Fibroblast of the conjunctiva (primary cell): ENCODE data around the gene PHACTR2.
"Not testable (repeated sequence)": the region's sequence is repeated elsewhere in the genome, so short reads cannot be mapped to it uniquely, and the experiment has no call there.

Experiments
- DNase-seq: peaks from one replicate; pipeline ENCODE4 v3.0.0-alpha.2; 2010; ENCODE audit warnings: low read depth

The PHACTR2 gene

GRCh38 chr6:143698759-143699429 lies 21.1 kb downstream of the PHACTR2 start:
- DNase-seq = no peak

GRCh38 chr6:143699430-143699825 lies 21.7 kb downstream of the PHACTR2 start:
- no peak for DNase-seq

GRCh38 chr6:143700684-143701348 lies 23.1 kb downstream of the PHACTR2 start:
- peak; percentile 53 for DNase-seq

- peak; percentile 40 for DNase-seq
These were observed 23.8 kb downstream of the PHACTR2 start for GRCh38 chr6:143701349-143702234.

- DNase-seq = no peak
These were observed 27.8 kb downstream of the PHACTR2 start for GRCh38 chr6:143705569-143705968.

- DNase-seq = no peak
These were observed 29.9 kb downstream of the PHACTR2 start for GRCh38 chr6:143707697-143708096.

GRCh38 chr6:143708889-143709288 lies 31.1 kb downstream of the PHACTR2 start:
- DNase-seq = no peak

- no peak for DNase-seq
These were observed 33.9 kb downstream of the PHACTR2 start for GRCh38 chr6:143711714-143712113.

GRCh38 chr6:143718472-143718871 lies 40.7 kb downstream of the PHACTR2 start:
- DNase-seq = no peak

GRCh38 chr6:143721642-143722041 lies 43.9 kb downstream of the PHACTR2 start:
- DNase-seq = no peak

GRCh38 chr6:143724876-143725275 lies 47.1 kb downstream of the PHACTR2 start:
- DNase-seq = no peak

GRCh38 chr6:143726015-143726647 lies 48.4 kb downstream of the PHACTR2 start:
- no peak for DNase-seq

GRCh38 chr6:143727035-143727434 lies 49.3 kb downstream of the PHACTR2 start:
- DNase-seq = no peak

- DNase-seq = no peak
These were observed 54.0 kb downstream of the PHACTR2 start for GRCh38 chr6:143731789-143732188.

- DNase-seq = no peak
These were observed 54.8 kb downstream of the PHACTR2 start for GRCh38 chr6:143732536-143732935.

- no peak for DNase-seq
These were observed 55.7 kb downstream of the PHACTR2 start for GRCh38 chr6:143733510-143733909.

GRCh38 chr6:143734641-143735063 lies 56.9 kb downstream of the PHACTR2 start:
- DNase-seq = no peak

- not testable (repeated sequence) for DNase-seq
These were observed 60.4 kb downstream of the PHACTR2 start for GRCh38 chr6:143738072-143738690.

GRCh38 chr6:143739341-143739851 lies 61.6 kb downstream of the PHACTR2 start:
- no peak for DNase-seq

GRCh38 chr6:143740213-143740612 lies 62.4 kb downstream of the PHACTR2 start:
- no peak for DNase-seq

GRCh38 chr6:143741480-143741879 lies 63.7 kb downstream of the PHACTR2 start:
- DNase-seq = no peak
